Cerebellar cortex (tissue), 1 donor: Measurements from ENCODE around the gene MYH13.

Experiments used
- DNase-seq: peaks from one replicate; pipeline ENCODE4 v3.0.0-alpha.2; 2015; ENCODE audit warnings: low spot score

The MYH13 gene

DNA sequence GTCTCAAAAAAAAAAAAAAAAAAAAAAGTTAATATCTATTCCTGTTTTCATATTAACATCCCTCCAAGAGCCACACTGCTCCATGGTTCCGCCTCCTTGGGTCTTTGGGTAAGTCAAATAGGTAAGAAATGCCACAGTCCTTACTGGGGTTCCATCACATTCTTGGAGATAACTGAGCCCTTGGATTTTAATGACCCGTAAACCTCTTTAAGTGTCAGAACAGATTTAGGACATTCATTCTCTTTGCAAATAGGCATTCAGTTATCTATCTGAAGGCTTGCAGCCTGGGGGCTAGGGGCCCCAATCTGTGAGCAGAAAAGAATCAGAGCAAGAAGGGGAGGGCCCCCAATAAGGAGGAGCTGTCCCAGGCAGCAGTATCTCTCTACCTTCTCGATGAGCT is 28.0 kb downstream of the MYH13 start:
- DNase-seq = no peak

DNA sequence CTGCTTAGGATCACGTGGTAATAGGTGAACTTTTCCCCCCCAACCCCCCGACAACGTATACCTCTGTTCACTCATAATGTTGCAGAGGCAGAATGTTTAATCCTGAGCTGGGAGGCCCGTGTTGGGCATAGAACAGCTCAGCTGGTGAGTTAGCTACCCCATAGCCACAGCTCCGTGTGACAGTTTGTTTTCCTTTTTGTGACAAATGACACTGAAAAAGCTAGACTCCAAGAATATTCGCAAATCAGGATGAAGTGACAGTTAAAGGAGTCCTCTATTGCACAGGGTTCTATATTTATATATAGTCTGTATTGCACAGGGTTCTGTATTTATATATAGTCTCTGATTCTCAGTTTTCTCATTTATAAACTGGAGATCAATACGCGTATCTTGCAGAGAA is 33.8 kb downstream of the MYH13 start:
- DNase-seq = no peak

DNA sequence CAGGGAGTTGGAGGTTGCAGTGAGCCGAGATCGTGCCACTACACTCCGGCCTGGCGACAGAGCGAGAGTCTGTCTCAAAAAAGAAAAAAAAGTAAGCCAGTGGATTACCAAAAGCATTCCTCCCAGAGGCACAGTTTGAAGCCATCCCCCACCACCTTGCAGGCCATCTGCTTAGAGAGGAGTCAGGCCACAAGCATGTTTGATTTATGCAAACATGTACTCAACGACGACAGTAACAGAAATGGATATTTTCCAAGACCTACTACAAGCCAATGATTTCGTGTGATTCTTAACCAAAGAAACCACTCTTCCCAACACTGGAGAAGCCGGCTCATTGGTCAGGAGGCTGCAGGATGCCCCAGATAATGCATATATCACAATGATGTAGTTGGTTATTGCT is 34.8 kb downstream of the MYH13 start:
- no peak for DNase-seq

DNA sequence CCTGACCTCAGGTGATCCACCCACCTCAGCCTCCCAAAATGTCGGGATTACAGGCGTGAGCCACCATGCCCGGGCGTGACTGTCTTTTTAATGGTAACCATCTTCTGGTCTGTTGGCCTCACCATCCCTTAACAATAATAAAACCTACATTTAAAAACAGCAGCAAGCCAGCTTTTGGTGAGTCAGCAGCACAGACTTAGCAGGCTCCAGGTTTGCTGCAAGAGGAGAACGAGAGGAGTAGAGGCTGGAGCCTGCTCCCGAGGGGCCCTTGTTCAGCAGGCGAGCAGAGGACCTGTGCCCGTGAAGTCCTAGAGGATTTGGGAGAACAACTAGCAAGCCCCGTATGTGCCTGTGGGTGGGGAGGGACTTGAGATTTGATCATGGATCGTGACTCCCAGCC is 35.7 kb downstream of the MYH13 start:
- DNase-seq = no peak

DNA sequence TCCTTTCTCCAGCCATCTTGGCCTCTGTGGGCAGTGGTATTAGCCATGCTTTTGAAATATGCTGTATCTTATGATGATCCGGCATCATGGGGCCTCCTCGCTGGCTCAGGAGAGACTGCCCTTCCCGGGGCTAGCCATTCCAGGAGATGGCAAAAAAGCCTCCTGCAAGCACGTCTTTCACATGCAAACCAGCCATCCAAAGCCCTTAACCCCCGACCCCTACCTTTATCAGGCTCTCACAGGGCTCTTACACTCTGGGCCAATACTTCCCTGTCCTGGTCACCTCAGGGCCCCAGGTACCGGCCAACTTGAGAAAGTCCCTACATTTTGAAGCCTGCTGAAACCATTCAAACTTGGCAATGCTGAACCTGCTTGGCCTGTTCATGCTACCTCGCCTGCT is 36.4 kb downstream of the MYH13 start:
- DNase-seq = no peak

DNA sequence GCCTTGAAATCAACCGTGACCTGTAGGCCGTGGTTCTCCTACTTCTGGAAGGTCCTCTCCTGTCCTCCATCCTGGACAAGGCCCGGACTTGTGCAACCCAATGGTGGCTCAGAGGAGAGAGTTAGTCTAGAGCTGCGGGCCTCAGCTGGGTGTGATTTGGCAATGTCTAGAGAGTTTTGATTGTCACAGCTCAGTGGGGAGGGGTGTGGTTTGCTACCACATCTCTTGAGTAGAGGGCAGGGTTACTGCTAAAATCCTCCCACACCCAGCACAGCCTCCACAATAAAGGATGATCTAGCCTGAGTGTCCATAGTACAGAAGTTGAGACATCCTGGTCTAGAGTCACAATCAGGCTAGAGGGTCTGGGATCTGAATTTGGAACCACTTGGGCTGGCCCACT is 40.3 kb downstream of the MYH13 start:
- DNase-seq = no peak

DNA sequence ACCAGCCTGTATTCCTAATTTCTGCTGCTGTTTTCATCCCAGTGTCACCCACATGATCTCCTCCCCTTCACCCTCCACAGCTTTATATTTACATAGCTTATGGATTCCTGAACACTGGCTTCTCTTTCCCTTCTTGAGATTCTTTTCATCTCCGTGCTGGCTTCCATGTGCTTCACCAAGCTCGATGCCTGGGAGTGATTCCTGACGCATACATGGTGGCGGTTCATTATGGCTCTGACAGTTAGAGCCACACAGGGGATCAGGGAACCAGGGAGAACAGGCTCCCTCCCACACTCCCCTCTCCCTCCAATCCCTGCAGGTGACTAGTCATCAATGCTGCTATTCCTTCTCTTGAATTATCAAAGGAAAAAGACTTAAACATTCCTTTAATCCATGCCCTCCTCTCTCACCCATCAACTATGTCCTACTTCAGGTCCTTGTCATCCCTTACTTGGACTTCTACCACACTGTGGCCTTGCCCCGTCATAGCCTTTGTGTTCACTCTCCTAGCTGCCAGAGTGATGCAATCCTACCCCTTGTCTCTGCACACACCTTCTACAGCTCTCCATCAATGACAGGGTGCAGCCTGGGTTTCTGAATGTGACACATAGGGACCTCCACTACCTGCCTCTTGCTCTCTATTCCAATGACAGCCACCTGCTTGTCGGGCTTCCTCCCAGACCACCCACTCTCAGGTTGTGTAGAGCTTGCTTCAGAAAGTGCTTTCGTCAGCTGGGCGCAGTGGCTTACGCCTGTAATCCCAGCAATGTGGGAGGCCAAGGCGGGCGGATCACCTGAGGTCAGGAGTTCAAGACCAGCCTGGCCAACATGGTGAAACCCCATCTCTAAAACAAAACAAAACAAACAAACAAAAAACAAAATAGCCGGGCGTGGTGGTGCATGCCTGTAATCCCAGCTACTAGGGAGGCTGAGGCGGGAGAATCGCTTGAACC is 43.6 kb downstream of the MYH13 start:
- DNase-seq = no peak

DNA sequence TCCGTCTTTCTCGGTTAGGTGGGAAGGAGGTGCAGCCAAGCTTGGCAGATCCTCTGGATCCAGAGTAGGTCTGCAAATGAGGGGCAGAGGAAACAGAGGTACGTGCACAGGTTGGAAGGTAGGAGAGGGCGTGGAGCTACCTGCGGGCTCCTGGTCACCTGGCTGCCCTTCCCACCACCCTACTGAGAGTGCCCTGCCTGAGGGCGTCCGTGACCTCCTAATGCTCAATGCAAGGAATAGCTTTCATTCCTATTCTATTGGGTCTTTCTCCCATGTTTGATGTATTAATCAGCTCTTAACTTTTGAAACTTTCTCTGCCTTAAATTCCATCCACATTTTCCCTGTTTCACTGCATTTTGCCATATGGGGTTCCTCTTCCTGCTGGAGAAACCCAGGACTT is 44.6 kb downstream of the MYH13 start:
- DNase-seq = no peak

DNA sequence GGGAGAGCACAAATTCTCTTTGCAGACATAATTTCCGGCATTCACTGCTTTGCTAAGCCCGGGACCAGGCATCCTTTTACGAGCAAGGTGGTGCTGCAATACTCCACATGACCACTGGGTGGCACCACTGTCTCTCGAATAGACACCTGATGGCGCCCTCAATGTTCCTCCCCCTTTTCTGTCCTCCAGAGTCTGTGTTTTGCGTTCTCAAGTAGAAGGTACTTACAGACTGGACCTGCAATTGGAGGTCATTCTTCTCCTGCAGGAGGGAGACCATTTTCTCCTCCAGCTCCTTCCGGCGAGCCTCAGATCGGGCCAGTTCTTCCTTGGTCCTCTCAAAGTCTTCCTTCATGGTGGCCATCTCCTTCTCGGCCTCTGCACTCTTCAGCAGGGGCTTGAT is 45.2 kb downstream of the MYH13 start:
- DNase-seq = peak; percentile 63

DNA sequence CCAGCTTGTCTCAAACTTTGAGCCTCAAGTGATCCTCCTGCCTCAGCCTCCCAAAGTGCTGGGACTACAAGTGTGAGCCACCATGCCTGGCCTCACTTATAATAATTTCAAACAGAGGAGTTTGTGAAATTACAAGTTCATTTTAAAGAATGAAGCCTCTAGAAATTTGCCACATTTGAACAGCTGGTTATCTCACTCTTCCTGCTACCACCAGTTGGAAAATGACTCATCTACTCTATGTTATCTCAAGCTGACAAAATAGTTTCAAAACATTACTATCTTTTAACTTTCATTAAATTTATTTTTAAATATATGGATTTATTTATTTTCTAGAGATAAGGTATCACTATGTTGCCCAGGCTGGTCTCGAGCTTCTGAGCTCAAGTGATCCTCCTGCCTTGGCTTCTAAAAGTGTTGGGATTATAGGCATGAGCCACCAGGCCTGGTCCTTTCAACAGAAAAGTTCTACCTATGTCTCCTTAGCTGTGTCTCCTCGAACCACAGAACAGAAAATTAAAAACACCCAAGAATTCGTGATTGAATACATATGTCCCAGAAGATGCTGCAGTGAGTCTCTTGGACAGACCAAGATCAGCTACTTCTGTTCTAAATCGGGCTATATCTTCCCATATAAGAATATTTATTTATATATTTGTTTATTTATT is 47.6 kb downstream of the MYH13 start:
- no peak for DNase-seq

DNA sequence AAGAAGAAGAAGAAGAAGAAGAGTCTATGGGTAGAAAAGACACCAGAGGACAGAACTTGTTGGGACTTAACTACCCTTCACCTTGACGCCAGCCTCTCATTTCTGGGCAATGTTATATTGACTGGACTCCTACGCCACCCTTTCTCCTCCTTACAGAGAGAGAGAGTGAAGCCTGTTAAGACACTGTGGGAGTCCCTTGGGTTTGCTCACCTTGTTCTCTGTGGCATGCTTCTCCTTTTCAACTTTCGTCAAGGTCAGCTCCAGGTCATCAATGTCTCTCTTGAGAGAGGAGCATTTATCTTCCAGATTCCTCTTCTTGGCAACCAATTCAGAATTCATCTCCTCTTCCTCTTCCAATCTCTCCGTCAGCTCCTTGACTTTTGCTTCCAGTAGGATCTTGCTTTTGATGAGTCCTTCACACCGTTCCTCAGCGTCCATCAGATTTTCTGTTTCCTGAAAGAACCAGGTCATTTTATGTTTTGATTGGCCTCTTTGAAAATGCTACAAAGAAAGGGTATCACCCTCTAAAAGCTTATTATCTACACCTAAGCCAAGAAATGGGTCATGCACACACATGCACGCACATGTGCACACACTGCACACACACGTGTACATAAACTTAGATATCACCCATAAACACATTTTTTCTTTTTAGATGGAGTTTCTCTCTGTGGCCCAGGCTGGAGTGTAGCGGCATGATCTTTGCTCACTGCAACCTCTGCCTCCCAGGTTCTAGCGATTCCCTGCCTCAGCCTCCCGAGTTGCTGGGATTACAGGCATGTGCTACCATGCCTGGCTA is 48.8 kb downstream of the MYH13 start:
- no peak for DNase-seq

DNA sequence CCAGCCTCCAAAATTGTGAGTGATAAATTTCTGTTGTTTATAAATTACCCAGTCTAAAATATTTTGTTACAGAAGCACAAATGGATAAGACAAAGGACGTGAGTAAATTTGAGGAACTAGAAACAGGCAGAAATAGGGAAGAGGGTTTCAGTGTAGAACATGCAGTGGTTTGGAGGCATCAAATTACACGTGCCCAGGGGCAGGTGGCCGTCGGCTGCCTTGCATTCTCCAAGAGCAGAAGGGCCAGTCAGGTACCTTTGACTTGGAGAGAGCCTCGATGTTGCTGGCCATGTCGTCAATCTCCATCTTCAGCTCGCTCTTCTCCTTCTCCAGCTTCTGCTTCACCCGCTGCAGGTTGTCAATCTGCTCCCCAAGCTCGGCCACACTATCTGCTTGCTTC is 54.3 kb downstream of the MYH13 start:
- no peak for DNase-seq

DNA sequence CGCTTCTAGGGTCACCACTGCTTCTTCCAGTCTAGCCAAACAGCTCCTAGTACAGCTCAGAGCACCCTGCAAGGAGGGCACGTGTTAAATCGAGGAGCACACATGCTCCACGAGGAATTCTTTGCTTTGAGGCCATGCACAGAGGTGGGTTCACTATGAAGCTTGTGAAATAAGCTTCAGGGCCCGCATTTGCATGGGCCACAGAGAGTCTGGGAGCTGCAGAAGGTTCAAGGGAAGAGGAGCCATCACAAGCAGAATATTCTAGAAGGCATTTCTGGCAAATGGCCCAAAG is 55.3 kb downstream of the MYH13 start:
- DNase-seq = no peak

DNA sequence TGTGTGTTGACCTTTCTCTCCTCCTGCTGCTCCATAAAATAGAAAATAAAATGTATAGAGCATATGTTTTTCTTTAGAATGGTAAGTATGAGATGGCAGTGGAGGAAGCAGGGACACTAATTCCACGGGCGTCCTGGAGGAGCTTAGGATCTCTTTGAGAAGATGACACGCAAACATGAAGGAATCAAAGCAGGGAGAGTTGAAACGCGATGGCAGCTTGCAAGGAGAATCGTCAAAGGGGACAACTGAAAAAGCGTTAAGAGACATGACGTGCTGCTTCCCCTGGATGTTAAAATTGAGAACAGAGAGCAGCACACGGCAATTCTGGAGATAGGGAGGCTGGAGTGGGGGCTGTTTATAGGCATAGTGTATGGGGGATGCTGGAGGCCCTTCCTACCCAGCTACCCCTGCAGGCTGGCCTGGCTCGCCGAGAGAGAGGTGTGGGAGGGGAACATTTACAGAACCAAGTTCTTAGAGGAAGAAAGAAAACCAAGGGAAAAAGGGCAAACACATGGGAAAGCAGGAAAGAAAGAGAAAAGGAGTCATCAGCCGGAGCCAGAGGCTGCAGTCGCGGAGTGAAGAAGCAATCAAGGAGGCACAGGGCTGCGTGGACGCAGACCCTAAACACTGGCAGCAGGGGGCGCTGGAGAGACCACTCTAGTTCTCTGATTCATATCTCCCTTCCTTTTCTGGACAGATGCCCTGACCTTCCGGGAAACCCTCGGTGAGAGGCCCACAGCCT is 55.8 kb downstream of the MYH13 start:
- DNase-seq = peak; percentile 39

DNA sequence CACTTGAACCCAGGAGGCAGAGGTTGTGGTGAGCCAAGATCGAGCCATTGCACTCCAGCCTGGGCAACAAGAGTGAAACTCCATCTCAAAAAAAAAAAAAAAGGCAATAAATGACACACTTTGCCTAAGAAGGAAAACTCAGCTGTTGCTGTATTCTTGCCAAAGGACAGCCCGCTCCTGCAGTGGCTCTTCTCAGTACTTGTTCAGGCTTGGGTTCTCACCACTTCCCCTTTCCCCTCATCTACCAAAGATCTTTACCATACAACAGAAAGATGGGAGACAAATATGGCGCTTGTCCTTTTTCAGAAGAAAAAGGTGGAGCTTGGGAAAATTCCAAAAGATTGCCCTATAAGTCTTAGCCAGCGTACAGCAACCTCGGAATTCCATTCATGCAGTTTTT is 58.5 kb downstream of the MYH13 start:
- no peak for DNase-seq

DNA sequence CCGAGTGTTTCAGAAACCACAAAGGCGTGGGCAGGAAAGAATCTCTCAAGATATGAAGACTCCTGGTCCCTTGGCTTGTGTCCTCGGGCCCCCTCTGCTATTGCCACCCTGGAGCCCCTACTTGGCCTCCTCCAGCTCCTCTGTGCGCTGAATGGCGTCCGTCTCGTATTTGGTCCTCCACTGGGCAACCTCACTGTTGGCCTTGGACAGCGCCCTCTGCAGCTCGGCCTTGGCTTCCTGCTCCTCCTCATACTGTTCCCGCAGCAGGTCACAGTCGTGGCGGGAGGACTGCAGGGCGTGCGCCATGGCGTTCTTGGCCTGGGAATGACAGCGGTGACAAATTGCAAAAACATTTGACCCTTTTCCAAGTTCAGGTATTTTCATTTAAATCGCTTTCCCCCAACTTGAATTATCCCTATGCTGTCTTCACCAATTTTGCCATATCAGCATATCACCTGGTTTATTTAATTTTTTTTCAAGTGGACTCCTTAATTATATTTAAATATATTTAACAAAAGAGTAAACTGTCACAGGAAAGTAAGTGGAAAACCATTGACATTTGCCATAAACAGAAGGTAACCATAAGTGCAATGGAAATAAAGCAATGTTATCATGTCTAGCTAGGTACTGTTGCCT is 59.7 kb downstream of the MYH13 start:
- DNase-seq = no peak

DNA sequence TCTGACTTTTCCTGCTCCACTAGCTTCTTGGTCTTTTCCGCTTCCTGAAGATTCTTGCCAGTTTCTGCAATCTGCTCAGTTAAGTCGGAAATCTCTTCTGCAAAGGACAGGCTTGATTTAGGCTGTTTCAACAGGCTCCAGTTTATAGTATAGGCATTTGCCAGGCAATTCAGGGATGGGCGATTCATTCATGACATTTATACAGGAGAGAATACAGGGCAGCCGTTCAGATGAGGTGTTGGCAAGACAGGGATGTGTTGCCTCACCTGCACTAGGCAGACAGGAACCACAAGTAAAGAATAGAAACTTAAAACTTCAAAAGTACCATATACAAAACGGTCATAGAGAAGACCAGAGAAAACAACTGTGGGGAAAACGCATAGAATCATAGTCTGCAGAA is 61.7 kb downstream of the MYH13 start:
- DNase-seq = no peak

DNA sequence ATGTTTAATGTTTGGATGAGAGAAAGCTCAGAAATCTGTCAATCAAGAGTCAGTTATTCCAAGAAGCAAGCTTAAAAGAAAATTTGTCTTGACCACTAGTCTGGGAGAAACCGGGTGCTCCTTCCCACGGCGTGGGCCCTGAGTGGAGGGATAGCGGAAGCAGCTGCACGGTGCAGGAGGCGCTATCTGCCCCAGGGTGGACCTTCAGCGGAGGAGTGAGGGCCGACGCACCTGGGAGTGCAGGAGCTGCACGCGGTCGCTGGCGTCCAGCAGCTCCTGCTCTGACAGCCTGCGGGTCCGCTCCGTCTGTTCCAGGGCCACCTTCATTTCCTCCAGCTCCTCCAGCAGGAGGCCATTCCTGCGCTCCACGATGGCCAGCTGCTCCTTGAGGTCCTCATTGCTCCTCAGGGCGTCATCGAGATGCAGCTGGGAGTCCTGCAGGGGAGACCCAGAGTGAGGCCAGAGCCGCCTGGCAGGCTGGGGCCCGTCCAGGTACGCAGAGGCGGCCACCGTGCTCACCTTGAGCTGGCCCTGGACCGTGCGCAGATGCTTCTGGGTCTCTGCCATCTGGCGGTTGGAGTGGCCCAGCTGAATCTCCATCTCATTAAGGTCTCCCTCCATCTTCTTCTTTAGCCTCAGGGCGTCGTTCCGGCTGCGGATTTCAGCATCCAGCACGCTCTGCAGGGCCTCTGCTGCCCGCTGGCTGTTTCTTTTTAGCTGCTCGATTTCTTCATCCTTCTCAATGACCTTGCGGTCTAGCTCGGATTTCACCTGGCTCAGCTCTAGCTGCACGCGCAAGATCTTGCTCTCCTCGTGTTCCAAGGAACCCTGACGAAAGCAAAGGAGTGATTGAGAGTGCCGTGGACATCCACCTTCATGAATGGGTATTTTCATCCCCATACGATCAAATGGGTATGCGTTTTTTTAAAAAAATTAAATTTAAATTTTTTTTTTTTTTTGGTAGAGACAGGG is 63.5 kb downstream of the MYH13 start:
- no peak for DNase-seq

DNA sequence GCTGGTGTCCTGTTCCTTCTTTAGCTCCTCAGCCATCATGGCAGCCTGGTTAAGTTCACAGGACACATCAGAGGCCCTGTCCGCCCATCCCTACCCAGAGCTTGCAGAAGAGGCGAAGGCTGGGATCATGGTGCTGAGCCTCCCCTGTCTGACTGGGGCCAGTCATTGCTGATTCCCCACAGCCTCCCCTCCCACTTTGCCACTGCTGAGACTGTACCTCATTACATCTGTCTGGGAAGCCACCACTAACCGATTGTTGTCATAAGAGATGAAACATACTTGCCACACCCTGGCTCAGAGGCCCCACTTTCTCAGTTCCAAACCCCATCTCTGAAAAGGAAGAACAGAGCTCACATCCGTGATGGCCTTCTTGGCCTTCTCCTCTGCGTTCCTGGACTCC is 66.2 kb downstream of the MYH13 start:
- DNase-seq = no peak

DNA sequence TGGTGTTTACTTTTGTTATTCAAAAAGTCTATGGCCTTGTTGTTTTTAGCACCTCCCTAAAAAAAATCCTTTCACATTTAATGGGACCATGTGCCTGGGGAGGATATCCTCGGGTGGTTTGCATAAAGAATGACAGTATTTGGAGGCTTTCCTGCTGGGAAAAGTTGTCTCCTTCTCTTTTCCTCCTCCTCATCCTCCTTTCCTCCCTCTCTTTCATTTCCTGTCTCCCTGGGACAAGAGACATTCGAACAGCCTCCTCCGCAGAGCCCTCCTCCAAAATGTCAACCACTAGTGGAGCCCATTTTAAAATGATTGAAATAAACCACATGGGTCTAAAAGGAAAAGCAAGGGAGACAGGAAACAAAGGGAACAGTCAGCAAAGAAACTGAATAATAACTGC is 67.4 kb downstream of the MYH13 start:
- no peak for DNase-seq
